GM12874 (cell line): ENCODE measurements around the gene NFYC.

ENCODE experiments used
- TF ChIP-seq, protein P1 (sequence below): IDR thresholded peaks from 2 replicates; pipeline ENCODE4 v1.5.1; 2011; ENCODE audit warnings: low read depth, mild to moderate bottlenecking, control low read depth, low read length, moderate library complexity; ENCODE audit not compliant: insufficient read depth

NFYC gene

DNA sequence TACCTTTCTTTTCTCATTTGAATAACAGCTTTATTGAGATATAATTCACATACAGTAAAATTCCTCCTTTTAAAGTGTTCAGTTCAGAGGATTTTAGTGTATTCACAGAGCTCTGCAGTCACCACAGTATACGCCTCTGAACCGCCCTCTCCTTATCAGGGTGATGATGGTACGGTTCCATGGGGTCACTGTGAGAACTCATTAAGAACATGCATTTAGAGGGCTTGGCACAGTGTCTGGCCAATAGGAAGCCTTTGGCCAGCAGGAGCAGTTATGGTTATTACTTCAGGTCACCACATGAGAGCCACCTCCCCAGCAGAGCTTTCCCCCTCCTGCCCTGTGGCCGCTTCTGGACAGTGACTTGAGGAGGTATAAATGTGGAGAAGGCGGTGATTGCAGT, 119.4 kb downstream of the NFYC start:
- TF ChIP-seq, protein P1, sequence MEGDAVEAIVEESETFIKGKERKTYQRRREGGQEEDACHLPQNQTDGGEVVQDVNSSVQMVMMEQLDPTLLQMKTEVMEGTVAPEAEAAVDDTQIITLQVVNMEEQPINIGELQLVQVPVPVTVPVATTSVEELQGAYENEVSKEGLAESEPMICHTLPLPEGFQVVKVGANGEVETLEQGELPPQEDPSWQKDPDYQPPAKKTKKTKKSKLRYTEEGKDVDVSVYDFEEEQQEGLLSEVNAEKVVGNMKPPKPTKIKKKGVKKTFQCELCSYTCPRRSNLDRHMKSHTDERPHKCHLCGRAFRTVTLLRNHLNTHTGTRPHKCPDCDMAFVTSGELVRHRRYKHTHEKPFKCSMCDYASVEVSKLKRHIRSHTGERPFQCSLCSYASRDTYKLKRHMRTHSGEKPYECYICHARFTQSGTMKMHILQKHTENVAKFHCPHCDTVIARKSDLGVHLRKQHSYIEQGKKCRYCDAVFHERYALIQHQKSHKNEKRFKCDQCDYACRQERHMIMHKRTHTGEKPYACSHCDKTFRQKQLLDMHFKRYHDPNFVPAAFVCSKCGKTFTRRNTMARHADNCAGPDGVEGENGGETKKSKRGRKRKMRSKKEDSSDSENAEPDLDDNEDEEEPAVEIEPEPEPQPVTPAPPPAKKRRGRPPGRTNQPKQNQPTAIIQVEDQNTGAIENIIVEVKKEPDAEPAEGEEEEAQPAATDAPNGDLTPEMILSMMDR, result no peak

DNA sequence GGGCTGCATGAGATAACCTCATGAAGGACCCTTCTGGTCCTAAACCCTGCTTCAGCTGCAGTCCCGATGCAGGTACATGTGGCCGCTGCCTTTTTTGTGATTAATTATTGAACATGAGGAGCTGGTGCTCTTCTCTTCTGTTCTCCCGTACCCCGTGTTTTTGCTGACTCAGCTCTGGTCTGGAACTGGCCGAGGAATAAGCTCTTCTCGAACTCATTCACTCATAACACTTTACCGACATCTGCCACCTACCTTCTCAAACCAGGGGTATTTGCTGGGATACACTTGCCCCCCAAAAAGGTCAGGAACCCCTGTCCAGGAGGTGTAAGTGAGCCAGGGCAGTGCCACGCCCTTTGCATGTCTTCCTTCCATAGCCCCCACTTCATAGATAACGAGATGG, 123.9 kb downstream of the NFYC start:
- TF ChIP-seq, protein P1, result no peak

DNA sequence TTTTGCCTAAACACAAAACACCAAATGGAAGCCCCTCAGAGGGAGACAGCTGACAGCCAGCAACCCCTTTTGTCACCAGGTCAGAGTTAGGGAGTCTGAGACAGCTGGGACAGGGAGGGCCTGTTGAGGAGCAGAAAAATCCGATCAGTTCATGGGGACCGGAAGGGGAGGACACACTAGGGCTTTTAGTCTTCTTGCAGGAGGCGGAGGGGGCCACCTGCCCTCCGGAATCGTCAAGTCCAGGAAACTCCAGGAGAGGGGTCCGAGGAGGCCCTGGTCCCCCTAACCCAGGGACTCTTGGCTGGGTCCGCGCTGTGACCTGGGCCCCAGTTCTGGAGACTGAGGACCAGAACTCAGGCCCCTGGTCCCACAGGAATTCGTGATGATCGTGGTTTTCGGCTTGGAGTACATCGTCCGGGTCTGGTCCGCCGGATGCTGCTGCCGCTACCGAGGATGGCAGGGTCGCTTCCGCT, 126.3 kb downstream of the NFYC start:
- TF ChIP-seq, protein P1, result no peak

DNA sequence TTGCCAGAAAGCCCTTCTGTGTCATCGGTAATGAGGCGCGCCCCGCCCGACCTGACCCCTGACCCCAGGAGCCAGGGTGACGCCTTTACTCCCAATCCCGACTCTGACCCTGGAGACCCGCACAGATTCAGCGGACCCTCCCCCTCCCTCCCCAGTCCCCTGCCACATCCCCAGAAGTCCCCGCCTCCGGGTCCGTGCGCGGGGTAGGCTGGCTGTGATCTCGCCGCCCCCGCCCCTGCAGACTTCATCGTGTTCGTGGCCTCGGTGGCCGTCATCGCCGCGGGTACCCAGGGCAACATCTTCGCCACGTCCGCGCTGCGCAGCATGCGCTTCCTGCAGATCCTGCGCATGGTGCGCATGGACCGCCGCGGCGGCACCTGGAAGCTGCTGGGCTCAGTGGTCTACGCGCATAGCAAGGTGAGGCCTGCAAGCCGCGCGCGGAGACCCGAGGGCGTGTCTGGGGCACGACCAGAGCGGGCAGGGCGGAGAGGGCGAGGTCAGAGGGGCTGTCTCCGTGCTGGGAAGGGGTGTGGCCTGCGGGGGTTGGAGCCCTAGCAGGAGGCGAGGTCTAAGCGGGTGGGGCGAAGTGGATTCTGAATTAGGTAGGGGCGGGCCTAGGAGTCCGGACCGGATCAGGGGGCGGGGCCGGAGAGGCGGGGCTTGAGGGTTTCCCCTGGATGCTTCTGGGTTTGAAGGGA, 126.9 kb downstream of the NFYC start:
- TF ChIP-seq, protein P1, result no peak

DNA sequence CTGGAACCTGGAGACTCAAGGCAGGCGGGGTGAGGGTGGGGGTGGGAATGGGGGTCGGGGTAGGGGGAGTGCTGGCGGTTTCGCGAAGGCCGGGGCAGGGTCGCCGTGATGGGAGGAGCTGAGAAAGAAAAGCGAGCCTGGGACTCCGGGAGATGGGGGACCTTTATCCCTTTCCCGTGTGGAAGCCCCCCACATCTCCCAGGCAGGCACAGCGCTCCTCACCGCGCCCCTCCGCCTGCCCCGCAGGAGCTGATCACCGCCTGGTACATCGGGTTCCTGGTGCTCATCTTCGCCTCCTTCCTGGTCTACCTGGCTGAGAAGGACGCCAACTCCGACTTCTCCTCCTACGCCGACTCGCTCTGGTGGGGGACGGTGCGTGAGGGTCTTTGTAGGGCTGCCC, 127.6 kb downstream of the NFYC start:
- TF ChIP-seq, protein P1, result no peak

DNA sequence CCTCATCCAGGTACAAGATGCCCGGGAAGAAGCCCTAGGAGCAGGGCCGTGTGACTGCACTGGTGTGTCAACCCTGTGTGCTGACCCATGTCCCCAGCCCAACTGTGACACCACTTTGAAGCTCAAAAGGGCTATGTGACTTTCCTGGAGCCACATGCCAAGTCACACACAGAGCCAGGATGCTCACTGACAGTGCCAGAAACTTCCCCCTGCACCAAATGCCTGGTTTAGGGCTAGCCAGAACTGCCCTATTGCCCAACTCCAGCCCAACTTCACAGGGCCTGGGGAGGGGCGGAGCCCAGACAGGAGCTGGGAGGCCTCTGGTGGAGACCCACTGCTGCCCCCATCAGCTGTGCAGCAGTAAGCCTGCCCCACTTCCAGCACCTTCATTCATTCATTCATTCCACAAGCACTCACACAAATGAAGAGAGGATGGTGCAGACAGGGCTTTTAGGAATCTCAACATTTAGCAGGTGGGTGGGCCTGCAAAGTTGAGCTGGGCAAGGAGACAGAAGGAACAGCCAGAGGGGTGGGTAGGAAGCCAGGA, 128.8 kb downstream of the NFYC start:
- TF ChIP-seq, protein P1, result no peak
